Inferior parietal cortex (tissue), 1 donor: ENCODE measurements around the gene PTPRN2.

Experiments
- DNase-seq: peaks from one replicate; pipeline ENCODE4 v3.0.0-alpha.2; 2016; ENCODE audit errors: extremely low spot score

The PTPRN2 gene

DNA sequence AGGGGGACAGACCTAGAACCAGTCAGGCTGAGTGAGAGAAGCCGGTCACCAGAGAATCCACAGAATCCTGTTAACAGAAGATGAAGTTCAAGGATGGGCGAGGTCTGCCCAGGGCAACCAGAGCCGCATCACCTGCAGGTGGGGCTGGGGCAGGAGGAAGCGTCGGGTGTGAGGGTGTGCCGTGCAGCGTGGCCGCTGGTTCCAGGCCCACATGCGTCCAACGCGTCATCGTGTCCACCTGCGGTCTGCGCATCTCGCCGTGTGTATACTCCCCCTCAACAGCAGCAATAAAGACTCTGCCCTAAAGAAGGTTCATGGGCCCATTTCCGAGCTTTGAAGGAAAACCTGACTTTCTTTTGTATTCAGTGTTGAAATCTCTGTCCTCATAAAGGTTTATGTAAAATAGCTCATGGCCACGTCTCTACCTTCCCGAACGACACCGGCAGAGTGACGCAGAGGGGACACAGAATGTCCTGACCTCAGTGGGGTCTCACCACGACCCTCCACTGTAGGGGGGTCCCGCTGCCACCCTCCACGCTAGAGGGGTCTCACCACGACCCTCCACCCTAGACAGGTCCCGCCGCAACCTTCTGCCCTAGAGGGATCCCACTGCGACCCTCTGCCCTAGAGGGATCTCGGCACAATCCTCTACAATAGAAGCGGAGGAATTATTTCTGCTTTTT is 446.9 kb downstream of the PTPRN2 start:
- no peak for DNase-seq

DNA sequence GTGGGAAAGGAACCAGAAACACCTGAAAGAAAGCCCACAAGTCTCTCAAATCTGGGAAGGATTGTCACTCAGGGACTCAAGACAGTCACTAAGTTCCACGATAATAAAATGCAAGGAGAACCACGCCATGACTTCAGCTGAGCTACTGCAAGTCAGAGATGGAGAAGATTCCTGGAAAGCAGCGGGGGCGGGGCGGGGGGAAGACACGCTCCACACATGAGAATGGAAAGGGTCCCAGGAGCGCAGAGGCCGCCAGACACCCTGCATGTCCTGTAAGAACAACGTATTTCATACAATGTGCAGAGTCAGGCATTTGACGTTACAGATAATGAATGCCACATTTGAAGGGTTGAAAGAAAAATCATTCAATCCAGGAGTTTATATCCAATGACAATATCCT is 448.1 kb downstream of the PTPRN2 start:
- DNase-seq: no peak

DNA sequence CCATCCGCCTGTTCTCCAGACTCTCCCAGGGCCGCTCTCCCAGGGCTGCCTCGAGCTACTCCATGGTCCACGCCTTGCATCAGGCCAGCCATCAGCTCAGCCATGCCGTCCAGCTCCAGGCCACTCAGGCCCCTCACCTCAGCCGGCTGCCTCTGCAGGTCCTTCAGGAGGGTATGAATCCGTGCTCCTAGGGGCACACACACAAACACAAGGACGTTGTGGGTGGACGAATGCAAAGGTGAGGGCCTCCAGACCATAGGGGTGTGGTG is 449.4 kb downstream of the PTPRN2 start:
- no peak for DNase-seq

DNA sequence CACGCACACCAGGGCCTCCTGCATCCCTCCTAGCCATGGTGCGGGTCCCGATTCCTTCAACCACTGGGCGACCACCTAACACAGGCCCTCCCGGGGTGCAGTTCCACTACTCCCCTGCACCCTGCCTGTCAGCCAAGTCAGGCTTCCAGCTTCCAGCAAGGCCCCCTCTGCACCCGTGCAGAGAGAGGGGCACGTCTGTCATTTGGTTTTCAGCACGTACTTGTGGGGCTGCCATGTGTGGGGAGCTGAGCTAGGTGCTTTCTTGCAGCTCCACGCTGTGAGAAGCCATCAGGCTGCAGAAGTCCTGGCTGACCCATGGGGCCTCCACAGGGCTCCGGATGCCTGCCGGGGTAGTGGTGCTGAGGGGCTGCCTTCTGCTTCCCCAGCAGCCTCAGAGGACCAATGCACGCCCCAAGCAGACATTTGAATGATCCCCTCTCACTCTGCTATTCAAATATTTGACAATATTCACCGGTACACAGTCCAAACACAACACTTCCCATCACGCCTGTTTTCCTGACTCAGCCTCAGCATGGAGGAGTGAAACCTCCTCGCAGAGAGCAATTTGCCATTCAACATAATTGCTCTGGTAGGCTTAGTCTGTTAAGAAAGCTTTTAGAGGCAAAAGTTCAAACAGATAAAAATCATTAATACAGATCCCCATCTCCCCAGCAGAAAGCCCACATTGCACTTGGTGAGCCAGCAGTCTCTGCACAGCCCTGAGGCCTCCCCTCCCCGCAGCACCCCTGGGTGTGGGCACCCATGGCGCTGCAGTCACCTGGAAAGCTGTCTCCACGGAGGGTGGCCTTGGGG is 449.9 kb downstream of the PTPRN2 start:
- DNase-seq: no peak

DNA sequence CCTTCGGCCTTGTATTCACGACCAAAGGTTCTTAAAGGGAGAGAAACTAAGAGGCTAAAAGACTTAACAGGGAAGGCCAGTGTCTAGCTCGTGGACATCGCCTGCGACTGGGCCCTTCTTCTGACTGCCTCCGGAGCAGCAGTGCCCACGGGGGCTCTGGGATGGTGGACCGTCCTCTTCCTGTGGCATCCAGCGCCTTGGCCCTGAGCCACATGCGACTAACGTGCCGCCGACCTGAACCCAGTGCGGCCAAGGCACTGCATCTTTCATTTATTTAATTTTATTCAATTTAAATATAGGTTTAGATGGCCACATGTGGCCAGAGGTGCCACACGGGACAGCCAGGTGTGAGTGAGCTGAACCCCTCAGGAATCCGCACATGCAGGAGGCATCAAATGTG is 451.7 kb downstream of the PTPRN2 start:
- no peak for DNase-seq

DNA sequence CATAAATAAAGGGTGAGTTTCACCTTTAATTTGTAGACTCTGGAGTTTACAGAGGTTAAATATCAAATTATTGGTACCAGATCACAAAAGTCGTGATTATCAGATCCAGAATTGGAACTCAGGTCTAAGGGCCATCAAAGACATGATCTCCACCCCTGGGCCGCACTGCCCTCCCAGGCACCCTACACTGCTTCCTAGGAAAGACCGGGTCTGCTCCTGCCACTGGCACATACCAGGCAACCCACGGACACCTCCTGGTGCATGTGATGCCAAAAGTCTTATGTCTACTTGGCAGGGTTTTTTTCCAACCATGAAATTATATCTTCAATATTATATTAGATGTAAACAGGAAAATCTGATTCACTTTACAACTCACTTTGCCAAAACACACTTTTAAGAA is 452.8 kb downstream of the PTPRN2 start:
- no peak for DNase-seq

DNA sequence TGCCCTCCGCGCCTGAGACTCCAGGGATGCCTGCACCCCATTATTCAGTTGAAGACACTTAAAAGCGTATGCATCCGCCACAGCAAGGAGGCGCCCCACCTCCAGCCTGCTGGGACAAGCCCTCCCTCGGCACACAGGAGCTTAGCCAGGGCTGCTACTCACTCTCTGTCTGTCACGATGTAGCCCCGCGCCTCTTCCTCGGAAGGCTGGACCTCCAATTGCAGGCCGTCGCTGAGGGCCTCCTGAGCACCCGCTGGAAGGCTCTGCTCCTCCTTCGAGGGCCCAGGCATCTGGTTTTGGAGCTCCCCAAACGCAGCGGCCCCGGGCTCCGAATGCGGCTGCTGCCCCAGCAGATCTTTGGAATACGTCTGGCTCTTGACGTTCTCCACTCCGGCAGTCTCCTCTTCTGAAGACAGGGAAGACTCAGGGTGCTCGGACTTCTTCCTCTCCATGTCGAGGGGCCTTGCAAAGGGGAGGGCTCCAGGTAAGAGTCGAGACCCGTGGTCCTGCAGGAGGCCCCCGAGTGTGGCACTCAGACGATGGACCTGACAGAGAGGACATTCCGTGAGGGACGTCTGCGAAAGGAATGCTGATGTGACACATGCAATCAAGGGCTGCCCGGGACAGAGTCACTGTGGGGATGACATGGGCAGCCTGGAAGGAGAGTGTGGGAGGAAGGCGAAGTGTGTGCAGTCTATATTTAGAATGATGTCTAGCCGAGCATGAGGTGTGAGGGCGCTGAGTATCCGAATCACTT is 453.9 kb downstream of the PTPRN2 start:
- DNase-seq: peak; percentile 13

DNA sequence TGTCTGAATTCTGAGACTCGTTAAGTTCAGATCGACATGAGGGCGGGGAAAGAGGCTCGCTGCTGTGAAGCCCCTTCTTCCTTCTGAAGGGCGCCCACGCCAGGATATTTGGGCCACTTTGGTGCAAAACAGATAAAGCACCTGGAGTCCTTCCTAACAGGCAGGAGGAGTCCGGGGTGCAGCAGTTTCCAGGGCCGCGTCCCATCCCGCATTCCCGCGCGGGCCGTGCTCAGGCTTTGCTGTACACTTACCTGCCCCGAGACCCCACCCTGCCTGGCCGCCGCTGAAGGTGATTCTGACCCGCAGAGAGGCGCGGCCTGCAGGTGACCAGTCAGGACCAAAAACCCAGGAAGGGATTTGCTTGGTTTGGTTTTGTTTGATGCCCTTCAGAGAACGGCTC is 454.6 kb downstream of the PTPRN2 start:
- no peak for DNase-seq

DNA sequence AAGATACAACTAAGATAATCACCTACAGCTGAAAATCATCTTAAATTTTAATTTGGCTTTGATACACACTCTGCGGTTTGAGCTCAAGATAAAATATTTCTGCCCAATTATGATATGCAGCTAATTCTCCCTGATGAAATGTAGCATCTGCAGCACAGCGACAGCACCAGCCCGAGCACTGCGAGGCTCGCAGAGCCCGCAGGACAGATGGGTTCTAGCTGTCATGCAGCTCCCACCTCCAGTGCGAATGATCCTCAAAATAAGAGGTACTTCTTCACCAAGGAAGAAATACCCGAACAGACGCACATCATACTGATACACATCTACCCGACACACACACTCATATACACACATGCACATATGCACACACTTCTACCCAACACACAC is 457.6 kb downstream of the PTPRN2 start:
- peak; percentile 12 for DNase-seq

DNA sequence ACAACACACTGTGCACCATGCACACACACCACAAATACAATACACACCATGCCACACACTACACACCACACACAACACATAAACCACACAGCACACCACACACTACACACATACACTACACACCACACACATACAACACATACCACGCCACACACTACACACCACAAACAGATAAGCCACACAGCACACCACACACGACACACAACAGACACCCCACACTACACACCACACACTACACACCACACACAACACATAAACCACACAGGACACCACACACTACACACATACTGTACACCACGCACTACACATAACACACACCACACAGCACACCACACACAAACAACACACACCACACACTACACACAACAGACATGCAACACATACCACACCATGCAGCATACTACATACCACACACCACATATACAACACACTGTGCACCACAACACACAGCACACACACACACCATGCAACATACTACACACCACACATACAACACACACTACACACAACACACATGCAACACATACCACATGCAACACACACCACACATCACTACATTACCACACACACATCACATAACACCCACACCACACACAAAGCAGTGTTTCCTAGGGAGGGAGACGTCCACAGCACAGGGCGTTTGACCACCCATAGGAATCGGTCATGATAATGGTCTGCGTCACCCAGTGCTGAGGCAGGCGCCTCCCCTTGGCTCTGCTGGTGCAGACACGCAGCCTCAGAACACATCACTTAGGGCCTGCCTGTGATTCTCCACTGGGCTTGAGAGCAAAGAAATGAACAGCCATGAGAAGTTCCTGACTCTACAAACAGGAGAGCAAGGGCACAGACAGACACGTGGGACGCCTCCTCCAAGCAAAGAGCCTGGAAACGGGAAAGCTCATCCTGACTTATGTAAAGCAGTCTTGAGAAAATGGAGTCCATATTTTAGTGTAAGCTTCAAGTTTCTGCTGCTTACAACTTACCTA is 458.3 kb downstream of the PTPRN2 start:
- DNase-seq: peak; percentile 15

DNA sequence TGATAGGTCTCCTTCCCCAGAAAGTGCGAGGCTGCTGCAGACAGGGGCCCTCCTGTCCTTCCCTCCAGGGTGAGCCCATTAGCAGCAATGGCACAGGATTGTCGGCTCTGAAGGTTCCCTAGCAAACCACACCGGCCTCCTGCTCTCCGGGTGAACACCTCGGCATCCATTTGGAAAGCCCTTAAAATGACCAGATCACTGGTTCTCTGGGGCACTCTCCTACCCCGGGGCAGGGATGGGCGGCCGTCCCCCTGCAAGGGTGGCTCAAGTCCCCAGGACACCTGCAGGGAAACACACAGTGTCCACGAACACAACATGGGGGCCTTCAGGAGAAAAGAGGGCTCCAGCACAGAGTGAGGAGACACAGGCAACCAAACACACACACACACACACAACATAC is 459.1 kb downstream of the PTPRN2 start:
- DNase-seq: no peak

DNA sequence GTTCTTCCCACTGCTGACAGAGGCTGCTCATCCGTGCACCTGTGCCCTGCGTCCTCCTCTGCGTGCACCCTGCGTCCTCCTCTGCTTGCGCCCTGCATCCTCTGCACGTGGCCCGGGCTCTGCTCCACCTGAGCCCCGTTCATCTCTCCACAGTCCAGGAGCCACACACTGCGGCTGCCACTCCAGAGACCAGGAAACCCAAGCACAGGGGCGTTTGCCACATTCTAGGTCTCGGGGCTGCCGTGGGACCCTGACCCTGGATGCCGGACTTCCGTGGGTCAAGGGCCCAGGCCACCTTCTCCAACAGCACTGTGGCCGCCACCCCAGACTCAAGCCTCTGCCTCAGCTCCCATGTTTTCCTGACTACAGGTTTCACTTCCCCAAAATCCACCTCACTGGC is 460.4 kb downstream of the PTPRN2 start:
- no peak for DNase-seq

DNA sequence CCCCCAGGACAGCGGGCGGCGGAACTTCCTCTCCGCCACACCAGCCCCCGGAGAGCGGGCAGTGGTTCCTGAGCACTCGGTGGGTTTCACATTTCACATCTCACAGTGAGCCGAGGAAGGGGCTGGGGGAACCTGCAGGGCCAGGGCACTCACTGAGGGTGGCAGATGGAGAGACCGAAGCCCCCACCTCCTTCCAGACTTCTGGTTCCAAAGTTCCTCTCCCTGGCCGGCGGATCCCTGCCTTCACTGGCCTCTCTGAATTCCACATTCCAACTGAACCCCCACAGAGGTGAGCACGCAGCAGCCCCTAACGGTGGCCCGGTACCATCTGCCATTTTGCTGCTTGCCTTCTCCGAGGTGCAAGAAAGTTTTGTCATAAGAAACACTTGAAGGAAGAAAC is 461.0 kb downstream of the PTPRN2 start:
- no peak for DNase-seq

DNA sequence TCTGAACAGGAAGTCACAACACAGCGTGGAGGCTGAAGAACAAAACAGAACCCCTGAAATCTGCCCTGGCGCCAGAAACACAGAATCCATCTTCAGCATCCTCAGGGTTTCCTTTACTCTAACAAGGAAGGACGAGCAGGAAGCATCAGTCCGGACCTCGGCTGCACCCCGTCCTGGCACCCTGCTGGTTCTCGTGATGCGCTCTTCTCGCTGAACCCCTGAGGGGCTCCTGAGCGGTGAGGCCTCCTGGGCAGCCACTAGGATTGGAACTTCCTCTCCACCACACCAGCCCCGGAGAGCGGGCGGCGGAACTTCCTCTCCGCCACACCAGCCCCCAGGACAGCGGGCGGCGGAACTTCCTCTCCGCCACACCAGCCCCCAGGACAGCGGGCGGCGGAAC is 461.9 kb downstream of the PTPRN2 start:
- no peak for DNase-seq

DNA sequence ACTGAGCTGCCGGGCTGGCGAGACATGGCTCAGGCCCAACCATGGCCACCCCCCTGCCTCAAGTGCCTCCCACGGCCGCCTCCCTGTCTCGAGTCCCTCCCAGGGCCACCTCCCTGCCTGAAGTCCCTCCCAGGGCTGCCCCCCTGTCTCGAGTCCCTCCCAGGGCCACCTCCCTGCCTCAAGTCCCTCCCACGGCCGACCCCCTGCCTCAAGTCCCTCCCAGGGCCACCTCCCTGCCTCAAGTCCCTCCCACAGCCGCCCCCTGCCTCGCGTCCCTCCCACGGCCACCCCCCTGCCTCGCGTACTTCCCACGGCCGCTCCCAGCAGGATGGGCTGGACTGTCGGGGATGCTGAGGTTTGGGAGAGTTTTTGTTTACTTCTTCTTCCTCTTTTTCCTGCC is 462.5 kb downstream of the PTPRN2 start:
- DNase-seq: no peak

DNA sequence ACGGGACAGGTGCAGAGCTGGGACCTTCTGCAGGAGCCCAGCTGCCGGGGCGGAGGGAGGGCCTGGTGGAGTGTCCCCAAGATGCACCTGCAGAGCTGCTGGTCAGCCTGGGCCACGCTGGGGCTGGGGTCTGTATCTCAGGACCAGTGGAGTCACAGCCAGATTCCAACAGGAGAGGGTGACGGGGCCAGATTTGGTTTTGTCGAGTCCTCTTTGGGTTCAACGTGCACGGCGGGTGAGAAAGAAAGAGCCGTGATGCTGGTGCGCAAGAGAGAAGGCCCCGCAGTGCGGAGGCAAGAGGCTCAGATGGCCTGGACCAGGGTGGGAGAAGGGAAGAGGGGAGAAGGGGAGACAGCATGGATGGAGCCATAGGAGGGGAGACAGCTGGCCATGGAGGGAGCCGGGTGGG is 462.9 kb downstream of the PTPRN2 start:
- DNase-seq: no peak

DNA sequence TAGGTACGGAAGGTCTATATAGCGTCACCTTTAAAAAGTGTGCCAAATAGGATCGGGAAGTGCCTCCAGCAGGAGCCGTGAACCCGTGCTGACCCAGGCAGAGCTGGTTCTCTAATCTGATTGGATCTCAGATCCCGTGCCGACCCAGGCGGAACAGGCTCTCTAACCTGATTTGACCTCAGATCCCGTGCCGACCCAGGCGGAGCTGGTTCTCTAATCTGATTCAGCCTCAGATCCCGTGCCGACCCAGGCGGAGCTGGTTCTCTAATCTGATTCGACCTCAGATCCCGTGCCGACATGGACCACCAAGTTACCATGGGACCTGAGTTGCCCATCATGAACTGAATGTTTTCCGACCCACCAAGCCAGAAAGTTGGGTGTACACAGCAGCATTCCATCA is 463.9 kb downstream of the PTPRN2 start:
- no peak for DNase-seq

DNA sequence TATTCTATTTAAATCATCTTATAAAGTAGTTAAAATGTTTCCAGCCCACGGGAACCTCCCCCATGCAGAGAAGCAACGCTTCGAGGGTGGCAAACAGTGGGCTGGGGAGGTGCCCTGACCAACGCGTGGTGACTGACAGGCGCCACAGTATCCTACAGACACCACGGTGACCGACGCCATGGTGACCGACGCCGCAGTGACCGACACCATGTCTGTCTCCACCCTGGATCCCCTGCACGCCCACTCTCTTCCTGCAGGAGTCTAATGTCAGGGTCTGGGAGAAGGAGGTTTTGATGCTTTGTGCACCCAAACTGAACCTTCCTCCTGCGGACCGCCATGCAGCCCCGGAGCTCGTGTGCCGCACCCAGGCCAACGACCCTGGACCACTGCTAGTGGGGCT is 464.4 kb downstream of the PTPRN2 start:
- no peak for DNase-seq

DNA sequence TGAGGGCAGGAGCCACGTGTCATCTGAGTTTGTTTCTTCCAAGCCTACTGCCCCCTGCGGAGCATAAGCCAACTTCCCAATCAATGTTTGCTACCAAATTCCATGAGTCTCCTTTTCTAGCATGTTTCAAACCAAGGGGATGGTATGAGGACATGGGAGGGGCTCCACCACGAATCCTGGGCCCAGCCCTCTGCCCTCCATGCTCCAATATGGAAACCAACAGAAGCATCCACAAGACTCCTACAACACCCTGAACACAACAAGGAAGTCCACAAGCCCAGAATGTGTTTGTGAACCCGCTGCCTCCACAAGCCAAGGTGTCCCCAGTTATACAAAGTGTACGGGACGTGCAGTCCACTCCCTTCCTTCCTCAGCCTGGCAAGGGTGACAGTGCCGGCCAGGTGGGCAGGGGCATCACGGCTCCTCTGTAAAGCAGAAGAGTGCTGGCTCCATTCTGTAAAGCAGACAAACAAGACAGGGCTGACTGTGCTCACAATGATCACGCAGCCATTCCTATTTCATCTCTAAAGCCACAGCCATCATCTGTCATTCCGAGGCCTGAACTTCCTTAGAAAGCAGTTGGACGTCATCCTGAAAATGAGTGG is 466.1 kb downstream of the PTPRN2 start:
- no peak for DNase-seq

DNA sequence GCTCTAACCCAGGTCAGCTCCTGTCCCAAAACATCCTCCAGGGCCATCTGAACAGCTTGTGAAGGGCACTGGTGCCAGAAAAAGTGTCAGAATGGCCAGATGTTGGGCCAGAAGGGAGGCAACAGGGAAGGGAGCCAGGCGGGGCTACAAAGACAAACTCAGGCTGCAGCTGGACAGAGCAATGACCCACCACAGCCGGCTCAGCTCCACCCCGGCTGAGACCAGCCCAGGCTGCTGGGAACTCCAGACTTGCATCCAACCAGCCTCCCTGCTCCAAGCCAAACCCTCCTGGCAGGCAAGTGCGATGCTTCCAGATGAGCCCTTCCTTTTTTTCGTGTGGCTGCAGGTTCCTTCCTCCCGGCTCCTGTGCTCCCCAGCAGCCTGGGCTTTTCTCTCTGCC is 466.9 kb downstream of the PTPRN2 start:
- no peak for DNase-seq

DNA sequence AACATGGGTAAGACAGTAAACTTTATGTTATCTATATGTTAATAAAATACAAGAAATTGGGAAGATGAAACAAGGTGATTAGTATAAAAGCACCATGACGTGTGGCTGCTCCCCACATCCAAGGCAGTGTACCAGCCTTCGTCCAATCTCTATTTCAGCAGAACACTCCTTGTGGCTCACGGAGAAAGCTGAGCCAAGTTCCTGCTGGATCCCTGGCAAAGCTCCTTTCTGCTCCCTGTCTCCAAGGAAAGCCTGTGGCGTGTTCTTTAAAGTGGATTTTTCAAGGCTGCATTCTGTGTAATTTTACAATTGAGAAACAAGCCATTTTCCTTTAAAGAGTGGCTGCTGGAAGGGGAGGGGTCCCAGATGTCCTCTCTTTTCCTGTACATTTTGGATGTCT is 467.3 kb downstream of the PTPRN2 start:
- DNase-seq: peak; percentile 12
